Measurements from ENCODE around the gene HNF1B.

HNF1B gene

DNA sequence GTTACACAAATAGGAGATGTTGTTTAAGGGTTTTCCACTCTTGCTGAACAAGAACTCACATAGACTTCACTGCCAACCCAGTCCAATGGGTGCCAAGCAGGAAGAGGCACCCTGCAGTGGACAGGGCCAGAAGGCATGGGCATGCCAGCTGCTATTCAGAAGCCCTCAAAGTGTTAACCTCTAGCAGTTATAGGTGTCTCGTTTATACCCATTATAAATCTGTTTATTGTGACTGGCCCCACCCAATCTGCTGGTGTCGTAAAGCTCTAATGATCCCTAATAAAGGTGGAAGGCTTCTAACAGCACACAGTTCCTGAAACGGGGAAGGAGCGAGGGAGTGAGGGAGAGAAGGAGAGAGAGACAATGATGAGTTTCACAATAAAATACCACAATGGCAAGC lies 23.9 kb downstream of the HNF1B start:
- TF ChIP-seq SNAI2 (CRISPR knock-in tag; IDR thresholded peaks at IDR 0.05): no peak
- no peak for TF ChIP-seq ZC3H10 (CRISPR knock-in tag; IDR thresholded peaks at IDR 0.05)
- no peak for TF ChIP-seq ZNF8 (CRISPR knock-in tag; IDR thresholded peaks at IDR 0.05)
- TF ChIP-seq, protein P1, sequence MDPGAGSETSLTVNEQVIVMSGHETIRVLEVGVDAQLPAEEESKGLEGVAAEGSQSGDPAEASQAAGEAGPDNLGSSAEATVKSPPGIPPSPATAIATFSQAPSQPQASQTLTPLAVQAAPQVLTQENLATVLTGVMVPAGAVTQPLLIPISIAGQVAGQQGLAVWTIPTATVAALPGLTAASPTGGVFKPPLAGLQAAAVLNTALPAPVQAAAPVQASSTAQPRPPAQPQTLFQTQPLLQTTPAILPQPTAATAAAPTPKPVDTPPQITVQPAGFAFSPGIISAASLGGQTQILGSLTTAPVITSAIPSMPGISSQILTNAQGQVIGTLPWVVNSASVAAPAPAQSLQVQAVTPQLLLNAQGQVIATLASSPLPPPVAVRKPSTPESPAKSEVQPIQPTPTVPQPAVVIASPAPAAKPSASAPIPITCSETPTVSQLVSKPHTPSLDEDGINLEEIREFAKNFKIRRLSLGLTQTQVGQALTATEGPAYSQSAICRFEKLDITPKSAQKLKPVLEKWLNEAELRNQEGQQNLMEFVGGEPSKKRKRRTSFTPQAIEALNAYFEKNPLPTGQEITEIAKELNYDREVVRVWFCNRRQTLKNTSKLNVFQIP (CRISPR knock-in tag; IDR thresholded peaks at IDR 0.05; ENCODE audit: borderline replicate concordance, low read depth): no peak
- no peak for TF ChIP-seq TOX (CRISPR knock-in tag; IDR thresholded peaks at IDR 0.05; ENCODE audit: borderline replicate concordance)
- TF ChIP-seq, protein P2, sequence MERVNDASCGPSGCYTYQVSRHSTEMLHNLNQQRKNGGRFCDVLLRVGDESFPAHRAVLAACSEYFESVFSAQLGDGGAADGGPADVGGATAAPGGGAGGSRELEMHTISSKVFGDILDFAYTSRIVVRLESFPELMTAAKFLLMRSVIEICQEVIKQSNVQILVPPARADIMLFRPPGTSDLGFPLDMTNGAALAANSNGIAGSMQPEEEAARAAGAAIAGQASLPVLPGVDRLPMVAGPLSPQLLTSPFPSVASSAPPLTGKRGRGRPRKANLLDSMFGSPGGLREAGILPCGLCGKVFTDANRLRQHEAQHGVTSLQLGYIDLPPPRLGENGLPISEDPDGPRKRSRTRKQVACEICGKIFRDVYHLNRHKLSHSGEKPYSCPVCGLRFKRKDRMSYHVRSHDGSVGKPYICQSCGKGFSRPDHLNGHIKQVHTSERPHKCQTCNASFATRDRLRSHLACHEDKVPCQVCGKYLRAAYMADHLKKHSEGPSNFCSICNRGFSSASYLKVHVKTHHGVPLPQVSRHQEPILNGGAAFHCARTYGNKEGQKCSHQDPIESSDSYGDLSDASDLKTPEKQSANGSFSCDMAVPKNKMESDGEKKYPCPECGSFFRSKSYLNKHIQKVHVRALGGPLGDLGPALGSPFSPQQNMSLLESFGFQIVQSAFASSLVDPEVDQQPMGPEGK (CRISPR knock-in tag; IDR thresholded peaks at IDR 0.05; ENCODE audit: borderline replicate concordance): no peak
- TF ChIP-seq RARB (CRISPR knock-in tag; IDR thresholded peaks at IDR 0.05): no peak
- TF ChIP-seq OSR1 (CRISPR knock-in tag; IDR thresholded peaks at IDR 0.05): no peak
- no peak for TF ChIP-seq ZFP3 (CRISPR knock-in tag; IDR thresholded peaks at IDR 0.05)
- TF ChIP-seq PPARA (CRISPR knock-in tag; IDR thresholded peaks at IDR 0.05; ENCODE audit: borderline replicate concordance): no peak
- TF ChIP-seq ZNF565 (CRISPR knock-in tag; conservative IDR thresholded peaks at IDR 0.05; ENCODE audit: low read depth): no peak
- TF ChIP-seq ESRRG (CRISPR knock-in tag; IDR thresholded peaks at IDR 0.05): no peak
- no peak for ATAC-seq

DNA sequence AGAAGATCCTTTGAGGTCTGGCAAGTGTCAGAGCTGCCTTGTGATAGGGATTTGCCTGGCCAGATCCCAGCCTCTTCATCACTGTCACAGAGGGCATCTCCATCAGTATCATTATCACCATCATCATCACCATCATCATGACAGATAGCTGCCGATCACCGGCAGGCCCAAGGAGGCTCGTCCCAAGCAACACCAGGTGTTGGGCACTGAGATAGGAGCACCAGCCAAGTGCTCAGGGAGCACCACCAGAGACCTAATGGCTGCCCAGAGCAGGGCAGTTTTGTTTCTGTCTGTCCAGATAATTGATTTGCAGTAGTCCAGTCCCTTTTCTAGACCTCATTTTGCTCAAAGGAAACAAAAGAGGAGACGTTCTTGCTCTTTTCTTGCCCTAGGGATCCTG lies 25.0 kb downstream of the HNF1B start:
- TF ChIP-seq, protein P3, sequence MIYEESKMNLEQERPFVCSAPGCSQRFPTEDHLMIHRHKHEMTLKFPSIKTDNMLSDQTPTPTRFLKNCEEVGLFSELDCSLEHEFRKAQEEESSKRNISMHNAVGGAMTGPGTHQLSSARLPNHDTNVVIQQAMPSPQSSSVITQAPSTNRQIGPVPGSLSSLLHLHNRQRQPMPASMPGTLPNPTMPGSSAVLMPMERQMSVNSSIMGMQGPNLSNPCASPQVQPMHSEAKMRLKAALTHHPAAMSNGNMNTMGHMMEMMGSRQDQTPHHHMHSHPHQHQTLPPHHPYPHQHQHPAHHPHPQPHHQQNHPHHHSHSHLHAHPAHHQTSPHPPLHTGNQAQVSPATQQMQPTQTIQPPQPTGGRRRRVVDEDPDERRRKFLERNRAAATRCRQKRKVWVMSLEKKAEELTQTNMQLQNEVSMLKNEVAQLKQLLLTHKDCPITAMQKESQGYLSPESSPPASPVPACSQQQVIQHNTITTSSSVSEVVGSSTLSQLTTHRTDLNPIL (CRISPR knock-in tag; IDR thresholded peaks at IDR 0.05; ENCODE audit: low read depth): no peak
- TF ChIP-seq TOX (CRISPR knock-in tag; IDR thresholded peaks at IDR 0.05; ENCODE audit: borderline replicate concordance) (no peak), GLIS3 (CRISPR knock-in tag; IDR thresholded peaks at IDR 0.05) (no peak), SNAI2 (CRISPR knock-in tag; IDR thresholded peaks at IDR 0.05) (no peak), ISL1 (CRISPR knock-in tag; IDR thresholded peaks at IDR 0.05) (no peak), ZNF70 (CRISPR knock-in tag; IDR thresholded peaks at IDR 0.05) (no peak), RARB (CRISPR knock-in tag; IDR thresholded peaks at IDR 0.05) (no peak), BACH2 (CRISPR knock-in tag; IDR thresholded peaks at IDR 0.05; ENCODE audit: borderline replicate concordance) (no peak), ZNF8 (CRISPR knock-in tag; IDR thresholded peaks at IDR 0.05) (no peak), ESRRG (CRISPR knock-in tag; IDR thresholded peaks at IDR 0.05) (no peak), ARNTL (CRISPR knock-in tag; IDR thresholded peaks at IDR 0.05; ENCODE audit: borderline replicate concordance, low read depth) (no peak), ZFP30 (CRISPR knock-in tag; IDR thresholded peaks at IDR 0.05) (no peak), OSR1 (CRISPR knock-in tag; IDR thresholded peaks at IDR 0.05) (no peak), PPARA (CRISPR knock-in tag; IDR thresholded peaks at IDR 0.05; ENCODE audit: borderline replicate concordance) (no peak), ZNF565 (CRISPR knock-in tag; conservative IDR thresholded peaks at IDR 0.05; ENCODE audit: low read depth) (no peak), ZC3H10 (CRISPR knock-in tag; IDR thresholded peaks at IDR 0.05) (no peak), ZFP3 (CRISPR knock-in tag; IDR thresholded peaks at IDR 0.05) (no peak)
- TF ChIP-seq, protein P1 (CRISPR knock-in tag; IDR thresholded peaks at IDR 0.05; ENCODE audit: borderline replicate concordance, low read depth): no peak
- TF ChIP-seq, protein P2 (CRISPR knock-in tag; IDR thresholded peaks at IDR 0.05; ENCODE audit: borderline replicate concordance): no peak
- no peak for ATAC-seq

DNA sequence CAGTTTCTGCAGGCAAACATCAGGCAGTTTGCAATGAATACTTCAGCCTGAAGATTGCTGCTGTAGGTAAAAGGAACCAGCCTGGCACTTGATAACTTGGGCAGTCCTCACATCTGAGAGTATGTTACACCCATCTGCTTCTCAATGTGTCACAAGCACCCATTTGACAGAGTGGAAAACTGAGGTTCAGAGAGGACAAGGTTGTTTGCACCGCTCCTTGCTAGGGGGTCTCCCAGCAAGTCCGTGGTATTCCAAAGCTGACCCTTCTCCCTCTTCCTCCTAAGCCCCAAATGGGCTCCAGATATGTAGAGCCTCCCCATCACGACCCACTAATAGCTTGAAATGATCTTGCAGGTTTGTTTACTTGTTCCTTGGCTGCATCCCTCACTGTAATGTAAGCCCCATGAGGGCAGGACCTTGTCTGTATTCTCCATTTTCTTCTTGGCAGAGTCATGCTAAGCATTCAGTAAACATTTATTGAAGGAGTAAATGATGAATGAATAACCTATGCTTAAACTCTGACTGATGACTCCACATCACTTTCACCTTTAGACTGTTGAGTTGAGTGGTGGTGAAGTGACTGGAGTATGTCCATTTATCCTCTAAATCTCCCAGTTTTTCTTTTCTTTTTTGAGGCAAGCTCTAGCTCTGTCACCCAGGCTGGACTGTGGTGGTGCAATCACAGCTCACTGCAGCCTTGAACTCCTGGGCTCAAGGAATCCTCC lies 26.4 kb downstream of the HNF1B start:
- TF ChIP-seq GLIS3 (CRISPR knock-in tag; IDR thresholded peaks at IDR 0.05): no peak
- no peak for TF ChIP-seq ZFP30 (CRISPR knock-in tag; IDR thresholded peaks at IDR 0.05)
- TF ChIP-seq, protein P4, sequence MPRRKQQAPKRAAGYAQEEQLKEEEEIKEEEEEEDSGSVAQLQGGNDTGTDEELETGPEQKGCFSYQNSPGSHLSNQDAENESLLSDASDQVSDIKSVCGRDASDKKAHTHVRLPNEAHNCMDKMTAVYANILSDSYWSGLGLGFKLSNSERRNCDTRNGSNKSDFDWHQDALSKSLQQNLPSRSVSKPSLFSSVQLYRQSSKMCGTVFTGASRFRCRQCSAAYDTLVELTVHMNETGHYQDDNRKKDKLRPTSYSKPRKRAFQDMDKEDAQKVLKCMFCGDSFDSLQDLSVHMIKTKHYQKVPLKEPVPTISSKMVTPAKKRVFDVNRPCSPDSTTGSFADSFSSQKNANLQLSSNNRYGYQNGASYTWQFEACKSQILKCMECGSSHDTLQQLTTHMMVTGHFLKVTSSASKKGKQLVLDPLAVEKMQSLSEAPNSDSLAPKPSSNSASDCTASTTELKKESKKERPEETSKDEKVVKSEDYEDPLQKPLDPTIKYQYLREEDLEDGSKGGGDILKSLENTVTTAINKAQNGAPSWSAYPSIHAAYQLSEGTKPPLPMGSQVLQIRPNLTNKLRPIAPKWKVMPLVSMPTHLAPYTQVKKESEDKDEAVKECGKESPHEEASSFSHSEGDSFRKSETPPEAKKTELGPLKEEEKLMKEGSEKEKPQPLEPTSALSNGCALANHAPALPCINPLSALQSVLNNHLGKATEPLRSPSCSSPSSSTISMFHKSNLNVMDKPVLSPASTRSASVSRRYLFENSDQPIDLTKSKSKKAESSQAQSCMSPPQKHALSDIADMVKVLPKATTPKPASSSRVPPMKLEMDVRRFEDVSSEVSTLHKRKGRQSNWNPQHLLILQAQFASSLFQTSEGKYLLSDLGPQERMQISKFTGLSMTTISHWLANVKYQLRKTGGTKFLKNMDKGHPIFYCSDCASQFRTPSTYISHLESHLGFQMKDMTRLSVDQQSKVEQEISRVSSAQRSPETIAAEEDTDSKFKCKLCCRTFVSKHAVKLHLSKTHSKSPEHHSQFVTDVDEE (CRISPR knock-in tag; IDR thresholded peaks at IDR 0.05): no peak
- TF ChIP-seq BACH2 (CRISPR knock-in tag; IDR thresholded peaks at IDR 0.05; ENCODE audit: borderline replicate concordance): no peak
- TF ChIP-seq ESRRG (CRISPR knock-in tag; IDR thresholded peaks at IDR 0.05): no peak
- no peak for TF ChIP-seq ZNF565 (CRISPR knock-in tag; conservative IDR thresholded peaks at IDR 0.05; ENCODE audit: low read depth)
- TF ChIP-seq RARB (CRISPR knock-in tag; IDR thresholded peaks at IDR 0.05): no peak
- TF ChIP-seq, protein P3 (CRISPR knock-in tag; IDR thresholded peaks at IDR 0.05; ENCODE audit: low read depth): no peak
- no peak for TF ChIP-seq ZC3H10 (CRISPR knock-in tag; IDR thresholded peaks at IDR 0.05)
- TF ChIP-seq CSDC2 (CRISPR knock-in tag; IDR thresholded peaks at IDR 0.05): no peak
- ATAC-seq: no peak

Data from SK-N-SH treated with all-trans-retinoic acid at 6 μM for 48 hours (cell line).